Prostate gland (tissue), 2 donors: Measurements from ENCODE around the gene BRSK2. TPM values are rescaled to one million over a fixed set of nuclear protein-coding genes. Genes with fewer than 3 reads are reported as not detected.

Experiments
- DNase-seq: peaks from one replicate; pipeline ENCODE4 v3.0.0-alpha.2; 2019; ENCODE audit warnings: low spot score
- H3K27ac ChIP-seq, 2 donors: fragments of 200-600 bp; sonication (generic); 2 replicates each; pipeline ENCODE4 v1.5.1; 2017 to 2019
- H3K27me3 ChIP-seq: fragments of 200-600 bp; sonication (generic); replicated peaks from 2 replicates; pipeline ENCODE4 v1.5.1; 2019; ENCODE audit not compliant: insufficient read depth
- H3K36me3 ChIP-seq, 2 donors: fragments of 200-600 bp; sonication (generic); 1 replicate in 1 of 2; 2 replicates in 1 of 2; pipeline versions ENCODE4 v1.5.1 to v1.8.1; 2017 to 2019
- H3K4me1 ChIP-seq: fragments of 200-600 bp; sonication (generic); replicated peaks from 2 replicates; pipeline ENCODE4 v1.5.1; 2019
- H3K4me3 ChIP-seq, 2 donors: fragments of 200-600 bp; sonication (generic); 2 replicates each; pipeline ENCODE4 v1.5.1; 2017 to 2019
- H3K9me3 ChIP-seq: fragments of 200-600 bp; sonication (generic); 2 replicates; pipeline ENCODE4 v1.5.1; 2017
- POLR2A ChIP-seq: fragments of 450-650 bp; IDR thresholded peaks from one replicate; pipeline ENCODE4 v1.6.1; 2016; ENCODE audit warnings: antibody characterized with exemption, mild to moderate bottlenecking
- POLR2AphosphoS5 ChIP-seq: sonication (generic); formaldehyde crosslinking; IDR thresholded peaks from one replicate; pipeline ENCODE4 v1.6.1; 2017; ENCODE audit warnings: antibody characterized with exemption
- WGBS: methylation state at CpG from one replicate; pipeline ENCODE4 v1.1.5; 2018; 5-methylcytosine and 5-hydroxymethylcytosine counted together
- intact Hi-C: fragments of 100-400 bp; cut with DNase I; formaldehyde crosslinking; loops from one replicate; pipeline ENCODE4 v1.14.2; 2022
- total RNA-seq, 2 donors: library from RNA; depleted of rRNA; stranded (reverse); fragments of >200 nt; gene quantifications; one replicate each; pipeline ENCODE4 v1.1.0, GENCODE V29; 2016
- TF ChIP-seq, protein P1 (sequence below), 4 experiments: fragments of 200-600 bp in 2 of 4; fragments of 450-650 bp in 2 of 4; sonication (generic) in 2 of 4; IDR thresholded peaks; 1 replicate in 3 of 4; 2 replicates in 1 of 4; pipeline ENCODE4 v1.5.1; 2016 to 2019; ENCODE audit warnings: antibody characterized with exemption in 4 of 4, mild to moderate bottlenecking in 2 of 4, moderate library complexity in 2 of 4

Gene BRSK2
- total RNA-seq, 2 donors from 2014 or later = 0.96 to 29.7 TPM

DNA sequence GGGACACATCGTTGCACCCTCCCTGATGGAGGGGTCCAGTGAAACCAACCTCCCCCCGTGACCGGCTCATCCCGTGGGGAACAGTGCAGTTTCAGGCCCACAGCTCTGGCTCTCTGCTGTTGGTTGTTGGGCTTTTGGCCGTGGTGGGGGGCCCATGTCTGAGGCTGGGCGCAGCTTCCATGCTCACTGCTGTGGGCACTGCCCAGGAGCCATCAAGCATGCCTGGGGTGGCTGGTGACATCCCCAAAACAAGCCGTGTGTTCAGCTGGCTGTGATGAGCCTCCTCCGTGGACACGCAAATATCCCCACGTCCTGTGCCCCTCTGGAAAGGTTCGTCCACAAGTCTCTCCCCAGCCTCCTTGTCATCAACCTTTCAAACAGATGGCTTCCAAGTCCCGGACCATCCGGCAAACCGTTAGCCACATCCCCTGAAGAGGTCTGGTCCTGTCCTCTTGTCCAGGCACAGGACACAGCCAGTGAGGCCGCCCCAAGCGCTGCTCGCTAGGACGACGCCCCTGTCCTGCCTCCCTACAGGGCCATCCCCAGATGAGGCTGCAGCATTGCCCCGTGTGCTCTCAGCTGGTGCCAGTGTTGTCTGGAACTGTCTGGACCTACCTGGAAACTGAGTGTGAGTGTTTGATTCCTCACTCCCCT is 29.4 kb upstream of the BRSK2 start:
- Histone ChIP-seq H3K4me1 (no peaks in the 10 kb centered on the region), H3K4me3 (no peak overlapping the region), H3K27ac (no peak overlapping the region), H3K9me3 (no peaks in the 10 kb centered on the region), H3K36me3 (no peaks in the 10 kb centered on the region), H3K27me3 (no peaks in the 10 kb centered on the region)
- intact Hi-C loops = no loop called here
- TF ChIP-seq POLR2A (no peak), POLR2AphosphoS5 (no peak)
- TF ChIP-seq, protein P1, sequence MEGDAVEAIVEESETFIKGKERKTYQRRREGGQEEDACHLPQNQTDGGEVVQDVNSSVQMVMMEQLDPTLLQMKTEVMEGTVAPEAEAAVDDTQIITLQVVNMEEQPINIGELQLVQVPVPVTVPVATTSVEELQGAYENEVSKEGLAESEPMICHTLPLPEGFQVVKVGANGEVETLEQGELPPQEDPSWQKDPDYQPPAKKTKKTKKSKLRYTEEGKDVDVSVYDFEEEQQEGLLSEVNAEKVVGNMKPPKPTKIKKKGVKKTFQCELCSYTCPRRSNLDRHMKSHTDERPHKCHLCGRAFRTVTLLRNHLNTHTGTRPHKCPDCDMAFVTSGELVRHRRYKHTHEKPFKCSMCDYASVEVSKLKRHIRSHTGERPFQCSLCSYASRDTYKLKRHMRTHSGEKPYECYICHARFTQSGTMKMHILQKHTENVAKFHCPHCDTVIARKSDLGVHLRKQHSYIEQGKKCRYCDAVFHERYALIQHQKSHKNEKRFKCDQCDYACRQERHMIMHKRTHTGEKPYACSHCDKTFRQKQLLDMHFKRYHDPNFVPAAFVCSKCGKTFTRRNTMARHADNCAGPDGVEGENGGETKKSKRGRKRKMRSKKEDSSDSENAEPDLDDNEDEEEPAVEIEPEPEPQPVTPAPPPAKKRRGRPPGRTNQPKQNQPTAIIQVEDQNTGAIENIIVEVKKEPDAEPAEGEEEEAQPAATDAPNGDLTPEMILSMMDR (IDR thresholded peaks at IDR 0.05) = no peak
- 90% methylated on average over 20 of the region's 20 CpGs for WGBS
- no peak for DNase-seq

DNA sequence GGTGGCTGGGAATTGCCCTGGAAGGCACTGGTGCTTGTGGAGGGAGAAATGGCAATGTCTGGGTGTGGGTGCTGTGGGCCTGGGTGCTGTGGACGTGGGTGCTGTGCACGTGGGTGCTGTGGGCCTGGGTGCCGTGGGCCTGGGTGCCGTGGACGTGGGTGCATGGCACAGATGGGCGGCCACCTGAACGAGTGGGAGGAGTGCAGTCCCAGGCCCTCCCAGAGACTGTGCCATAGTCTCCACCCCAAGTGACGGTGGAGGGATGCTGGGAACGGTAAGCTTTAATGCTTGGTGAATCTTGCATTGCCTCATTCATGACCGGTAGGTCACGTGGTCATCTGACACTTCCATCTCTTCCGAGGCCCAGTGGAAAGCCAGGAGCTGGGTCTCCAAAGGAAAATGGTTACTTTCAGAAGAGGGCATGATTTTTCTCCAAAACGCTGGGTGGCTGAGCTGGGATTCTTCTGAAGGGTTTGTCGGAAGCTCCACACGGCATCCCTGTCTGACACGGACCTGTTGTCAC is 28.8 kb upstream of the BRSK2 start:
- 84% methylated on average over 16 of the region's 16 CpGs for WGBS
- Histone ChIP-seq H3K4me3 (no peak overlapping the region), H3K9me3 (no peaks in the 10 kb centered on the region), H3K27me3 (no peaks in the 10 kb centered on the region), H3K36me3 (no peaks in the 10 kb centered on the region), H3K4me1 (no peaks in the 10 kb centered on the region), H3K27ac (no peak overlapping the region)
- DNase-seq = no peak
- intact Hi-C loops = no loop called here
- TF ChIP-seq, protein P1 (IDR thresholded peaks at IDR 0.05) = no peak
- TF ChIP-seq POLR2A (no peak), POLR2AphosphoS5 (no peak)

DNA sequence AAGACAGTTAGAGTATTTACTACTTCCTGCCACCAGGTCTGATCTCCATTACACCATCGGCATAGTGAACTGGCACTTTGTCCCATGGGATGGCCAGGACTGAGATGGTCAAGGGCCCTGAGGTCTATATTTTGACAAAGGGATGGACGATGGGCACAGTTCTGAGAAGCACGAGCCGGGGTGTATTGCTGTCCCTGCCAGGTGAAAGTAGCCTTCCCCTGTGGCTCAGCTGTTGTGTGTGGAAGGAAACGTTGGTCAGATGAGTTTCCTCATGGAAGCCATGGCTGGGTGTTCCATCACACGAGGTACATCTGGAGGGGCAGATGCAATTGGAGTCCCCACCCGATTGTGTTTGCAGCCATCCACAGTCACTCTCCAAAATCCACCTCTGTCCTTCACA is 27.9 kb upstream of the BRSK2 start:
- intact Hi-C loops = no loop called here
- Histone ChIP-seq H3K27me3 (no peaks in the 10 kb centered on the region), H3K36me3 (no peaks in the 10 kb centered on the region), H3K27ac (no peak overlapping the region), H3K9me3 (no peaks in the 10 kb centered on the region), H3K4me1 (no peaks in the 10 kb centered on the region), H3K4me3 (no peak overlapping the region)
- DNase-seq = no peak
- TF ChIP-seq POLR2AphosphoS5 (no peak), POLR2A (no peak)
- TF ChIP-seq, protein P1 (IDR thresholded peaks at IDR 0.05) = no peak
- WGBS = 80% methylated on average over 7 of the region's 7 CpGs

DNA sequence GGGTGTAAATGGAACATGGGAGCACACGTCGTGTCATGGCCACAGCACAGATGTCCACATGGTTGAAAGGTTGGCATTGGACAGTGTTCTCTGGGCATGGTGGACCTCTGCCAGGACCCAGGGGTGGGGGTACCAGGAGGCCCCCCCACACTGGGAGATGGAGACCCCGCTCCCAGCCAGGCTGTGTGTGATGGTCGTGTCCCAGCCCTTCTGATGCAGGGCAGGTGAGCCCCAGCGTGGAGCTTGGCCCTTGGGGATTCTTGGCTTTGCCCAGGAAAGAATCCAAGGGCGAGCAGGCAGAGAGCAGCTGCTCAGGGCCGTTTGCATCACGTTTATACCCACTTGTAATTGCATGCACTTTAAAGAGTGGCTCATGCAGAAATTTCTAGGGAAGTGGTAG is 22.0 kb upstream of the BRSK2 start:
- intact Hi-C loops = no loop called here
- Histone ChIP-seq H3K4me1 (no peaks in the 10 kb centered on the region), H3K9me3 (no peaks in the 10 kb centered on the region), H3K27me3 (no peaks in the 10 kb centered on the region), H3K36me3 (no peaks in the 10 kb centered on the region), H3K27ac (no peak overlapping the region), H3K4me3 (no peak overlapping the region)
- no peak for DNase-seq
- TF ChIP-seq POLR2A (no peak), POLR2AphosphoS5 (no peak)
- TF ChIP-seq, protein P1 (IDR thresholded peaks at IDR 0.05) = no peak
- 78% methylated on average over 8 of the region's 8 CpGs for WGBS

DNA sequence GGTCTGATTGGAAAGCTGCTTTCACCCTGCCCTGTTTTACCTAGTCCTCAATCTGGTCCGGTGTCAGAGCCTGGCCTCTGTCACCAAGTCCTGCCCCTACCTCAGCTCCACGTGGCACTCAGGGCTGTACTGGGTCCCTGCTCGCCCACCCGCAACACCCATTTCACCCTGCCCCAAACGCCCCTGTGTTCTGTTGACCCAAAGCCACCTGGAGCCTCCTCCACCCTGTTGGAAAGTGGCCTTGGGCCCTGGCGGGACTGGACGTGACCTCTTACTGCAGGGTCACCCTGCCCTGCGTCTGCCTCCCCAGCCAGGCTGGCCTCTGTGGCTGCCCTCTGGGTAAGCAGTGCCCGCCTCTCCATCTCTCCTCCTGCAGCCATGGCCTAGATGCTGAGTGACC is 21.5 kb upstream of the BRSK2 start:
- DNase-seq = no peak
- Histone ChIP-seq H3K9me3 (no peaks in the 10 kb centered on the region), H3K27ac (no peak overlapping the region), H3K4me1 (no peaks in the 10 kb centered on the region), H3K27me3 (no peaks in the 10 kb centered on the region), H3K36me3 (no peaks in the 10 kb centered on the region), H3K4me3 (no peak overlapping the region)
- TF ChIP-seq POLR2A (no peak), POLR2AphosphoS5 (no peak)
- TF ChIP-seq, protein P1 (IDR thresholded peaks at IDR 0.05) = no peak
- intact Hi-C loops = no loop called here
- 89% methylated on average over 9 of the region's 9 CpGs for WGBS
